ENCODE data around the gene FAF2. TPM values are rescaled to one million over a fixed set of nuclear protein-coding genes. Genes with fewer than 3 reads are reported as not detected.
A peak's percentile ranks its signal among the peaks of the same experiment; 100 is the strongest.

The FAF2 gene
- total and polyA plus RNA-seq, 10 of the 15 experiments (the other 5 are each of a cell fraction or from before 2014, with no cell fraction given): 19.0 to 45.1 (median 35.6) TPM

DNA sequence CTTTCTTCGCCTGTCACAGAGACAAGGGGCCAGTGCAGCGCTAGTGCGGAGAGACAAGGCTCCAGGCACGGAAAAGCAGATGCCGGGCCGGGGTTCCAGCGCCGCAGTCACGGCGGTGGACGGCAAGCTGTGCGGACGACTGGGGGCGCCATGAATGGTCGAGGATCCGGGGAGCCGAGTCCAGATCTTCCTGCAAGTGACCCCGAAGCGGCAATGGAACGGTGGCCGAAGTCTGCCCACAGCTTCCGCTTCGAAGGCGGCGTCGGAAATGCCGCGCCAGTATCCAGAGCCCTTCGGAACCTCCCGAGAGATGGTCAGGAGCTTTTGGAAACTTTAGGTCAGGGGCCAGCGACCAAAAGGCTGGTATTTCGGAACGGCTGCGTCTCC lies 601 bp upstream of the FAF2 start (continued):
- no peak for TF ChIP-seq HDAC2 (IDR thresholded peaks at IDR 0.05)
- TF ChIP-seq PML (IDR thresholded peaks at IDR 0.05; ENCODE audit: low read length): 0 out of 2 replicates have a peak, but pooled peaks have one; percentile 45
- 0 out of 2 replicates have a peak, but pooled peaks have one; percentile 14 for TF ChIP-seq STAT1 (conservative IDR thresholded peaks at IDR 0.05)
- TF ChIP-seq IKZF1 (conservative IDR thresholded peaks at IDR 0.05): peak; percentile 52; the same call in 1 of the 2 replicates
- TF ChIP-seq JUND (IDR thresholded peaks at IDR 0.05; ENCODE audit: low read depth, low read length): no peak
- no peak for TF ChIP-seq POLR2A (IDR thresholded peaks at IDR 0.05; ENCODE audit: low read depth, low read length)
- peak; percentile 61; the same call in 1 of the 2 replicates for TF ChIP-seq LARP7 (IDR thresholded peaks at IDR 0.05)
- peak; percentile 57 for TF ChIP-seq GATAD2B (conservative IDR thresholded peaks at IDR 0.05; ENCODE audit: low read depth)
- 0 out of 2 replicates have a peak, but pooled peaks have one; percentile 1 for TF ChIP-seq DPF2 (IDR thresholded peaks at IDR 0.05)
- TF ChIP-seq MEF2A (IDR thresholded peaks at IDR 0.05; ENCODE audit: insufficient read depth, low read depth, low read length): no peak
- no peak for TF ChIP-seq KAT2A (conservative IDR thresholded peaks at IDR 0.05; ENCODE audit: control insufficient read depth, low read depth, low read length)
- 0 out of 2 replicates have a peak, but pooled peaks have one; percentile 14 for TF ChIP-seq HCFC1 (IDR thresholded peaks at IDR 0.05; ENCODE audit: low read length)
- 0 out of 2 replicates have a peak, but pooled peaks have one; percentile 20 for TF ChIP-seq CREM (IDR thresholded peaks at IDR 0.05; ENCODE audit: low read depth)

DNA sequence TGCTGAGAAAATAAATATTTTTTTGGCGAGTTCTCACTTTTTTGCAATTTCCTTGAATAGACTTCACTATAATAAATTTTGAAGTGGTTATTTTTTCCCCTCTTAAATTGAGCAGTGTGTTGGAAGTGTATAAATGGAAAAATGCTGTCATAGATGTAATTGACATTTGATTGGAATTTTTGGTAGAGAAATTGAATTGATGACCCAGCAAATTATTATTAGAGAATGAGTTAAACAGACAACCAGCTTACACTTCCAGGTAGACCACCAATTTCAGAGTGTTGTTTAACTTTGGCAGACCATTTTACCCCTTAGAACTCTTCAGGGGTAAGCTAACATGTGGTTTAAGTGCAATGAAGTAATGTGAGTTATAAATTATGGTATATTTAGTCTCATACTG lies 1.9 kb downstream of the FAF2 start:
- WGBS (ENCODE audit: insufficient coverage, insufficient replicate concordance, low lambda C conversion rate, missing lambda C conversion rate): 91% methylated on average over 1 of the region's 1 CpG
- in situ Hi-C loops (cut with MboI) (no loop called here), intact Hi-C loops (cut with micrococcal nuclease; ENCODE audit: unreplicated experiment) (no loop called here)
- Histone ChIP-seq H3K36me3 (ENCODE audit: control insufficient read depth in 2 of 2, insufficient read depth in 2 of 2, low read length in 1 of 2) (no peaks in the 10 kb centered on the region; a peak in 2 of 4 replicates), H3K27me3 (replicated peaks in 1 of 2; ENCODE audit: control insufficient read depth in 2 of 2, insufficient read depth in 2 of 2, low read length in 1 of 2) (no peaks in the 10 kb centered on the region), H3K4me3 (peak overlapping the region; percentile 4; the same call in 1 of the 2 replicates), H4K20me1 (ENCODE audit: control insufficient read depth, insufficient read depth) (no peaks in the 10 kb centered on the region), H3K79me2 (ENCODE audit: control insufficient read depth, insufficient read depth, low read length) (peaks cover 40% of the 10 kb centered on the region), H3K9me3 (replicated peaks; ENCODE audit: control insufficient read depth, insufficient read depth, low read length) (no peaks in the 10 kb centered on the region), H2AFZ (ENCODE audit: control insufficient read depth, low read depth, low read length) (no peak overlapping the region), H3K9ac (ENCODE audit: control insufficient read depth, insufficient read depth, low read length) (no peak overlapping the region; the same call in 1 of the 2 replicates), H3K4me1 (ENCODE audit: control insufficient read depth, insufficient read depth, low read length) (peaks cover 6% of the 10 kb centered on the region; the same call in 1 of the 2 replicates), H3K4me2 (ENCODE audit: control insufficient read depth, insufficient read depth) (peak overlapping the region; percentile 69), H3K27ac (ENCODE audit: control insufficient read depth, insufficient read depth) (no peak overlapping the region)
- FAIRE-seq (no peak), DNase-seq (ENCODE audit: low read depth, low spot score) (no peak), ATAC-seq (no peak)
- CTCF ChIA-PET: interaction anchor here (1.4 kb wide), 1 partner anchor 84 kb away, joined by 3 read pairs; no protein-coding TSS in a partner anchor
- BruUV-seq (replicated peaks): TSS peak; percentile 67
- POLR2A ChIA-PET: no interaction called here
- RAD21 ChIA-PET (ENCODE audit: unreplicated experiment): no interaction called here
- SMC1A ChIA-PET (ENCODE audit: uncharacterized antibody, unreplicated experiment): interaction anchor here (1.5 kb wide), 2 partner anchors 88 to 93 kb away, joined by 4 to 5 read pairs; no protein-coding TSS in a partner anchor
- no peak for TF ChIP-seq NFXL1 (IDR thresholded peaks at IDR 0.05; ENCODE audit: borderline replicate concordance)
- TF ChIP-seq SMAD1 (IDR thresholded peaks at IDR 0.05; ENCODE audit: low read depth, partially characterized antibody): no peak
- TF ChIP-seq FOXK2 (IDR thresholded peaks at IDR 0.05): no peak
- no peak for TF ChIP-seq FOXM1 (IDR thresholded peaks at IDR 0.05; ENCODE audit: low read depth, low read length)
- TF ChIP-seq, protein P1, sequence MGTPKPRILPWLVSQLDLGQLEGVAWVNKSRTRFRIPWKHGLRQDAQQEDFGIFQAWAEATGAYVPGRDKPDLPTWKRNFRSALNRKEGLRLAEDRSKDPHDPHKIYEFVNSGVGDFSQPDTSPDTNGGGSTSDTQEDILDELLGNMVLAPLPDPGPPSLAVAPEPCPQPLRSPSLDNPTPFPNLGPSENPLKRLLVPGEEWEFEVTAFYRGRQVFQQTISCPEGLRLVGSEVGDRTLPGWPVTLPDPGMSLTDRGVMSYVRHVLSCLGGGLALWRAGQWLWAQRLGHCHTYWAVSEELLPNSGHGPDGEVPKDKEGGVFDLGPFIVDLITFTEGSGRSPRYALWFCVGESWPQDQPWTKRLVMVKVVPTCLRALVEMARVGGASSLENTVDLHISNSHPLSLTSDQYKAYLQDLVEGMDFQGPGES (IDR thresholded peaks at IDR 0.05): no peak
- no peak for TF ChIP-seq TARDBP (IDR thresholded peaks at IDR 0.05; ENCODE audit: borderline replicate concordance)
- no peak for TF ChIP-seq BHLHE40 (IDR thresholded peaks at IDR 0.05; ENCODE audit: borderline replicate concordance in 1 of 2, low read depth in 2 of 2, low read length in 1 of 2)
- no peak for TF ChIP-seq NRF1 (conservative IDR thresholded peaks at IDR 0.05; ENCODE audit: low read depth, low read length)
- no peak for TF ChIP-seq FOS (IDR thresholded peaks at IDR 0.05; ENCODE audit: borderline replicate concordance, extremely low read depth, insufficient read length)
- TF ChIP-seq, protein P2, sequence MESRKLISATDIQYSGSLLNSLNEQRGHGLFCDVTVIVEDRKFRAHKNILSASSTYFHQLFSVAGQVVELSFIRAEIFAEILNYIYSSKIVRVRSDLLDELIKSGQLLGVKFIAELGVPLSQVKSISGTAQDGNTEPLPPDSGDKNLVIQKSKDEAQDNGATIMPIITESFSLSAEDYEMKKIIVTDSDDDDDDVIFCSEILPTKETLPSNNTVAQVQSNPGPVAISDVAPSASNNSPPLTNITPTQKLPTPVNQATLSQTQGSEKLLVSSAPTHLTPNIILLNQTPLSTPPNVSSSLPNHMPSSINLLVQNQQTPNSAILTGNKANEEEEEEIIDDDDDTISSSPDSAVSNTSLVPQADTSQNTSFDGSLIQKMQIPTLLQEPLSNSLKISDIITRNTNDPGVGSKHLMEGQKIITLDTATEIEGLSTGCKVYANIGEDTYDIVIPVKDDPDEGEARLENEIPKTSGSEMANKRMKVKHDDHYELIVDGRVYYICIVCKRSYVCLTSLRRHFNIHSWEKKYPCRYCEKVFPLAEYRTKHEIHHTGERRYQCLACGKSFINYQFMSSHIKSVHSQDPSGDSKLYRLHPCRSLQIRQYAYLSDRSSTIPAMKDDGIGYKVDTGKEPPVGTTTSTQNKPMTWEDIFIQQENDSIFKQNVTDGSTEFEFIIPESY (IDR thresholded peaks at IDR 0.05): no peak
- TF ChIP-seq, protein P3, sequence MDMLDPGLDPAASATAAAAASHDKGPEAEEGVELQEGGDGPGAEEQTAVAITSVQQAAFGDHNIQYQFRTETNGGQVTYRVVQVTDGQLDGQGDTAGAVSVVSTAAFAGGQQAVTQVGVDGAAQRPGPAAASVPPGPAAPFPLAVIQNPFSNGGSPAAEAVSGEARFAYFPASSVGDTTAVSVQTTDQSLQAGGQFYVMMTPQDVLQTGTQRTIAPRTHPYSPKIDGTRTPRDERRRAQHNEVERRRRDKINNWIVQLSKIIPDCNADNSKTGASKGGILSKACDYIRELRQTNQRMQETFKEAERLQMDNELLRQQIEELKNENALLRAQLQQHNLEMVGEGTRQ (IDR thresholded peaks at IDR 0.05; ENCODE audit: borderline replicate concordance, low read depth, low read length): no peak

Measured in GM12878 (cell line).